ENCODE data around the gene OR10D3. TPM values are rescaled to one million over a fixed set of nuclear protein-coding genes. Genes with fewer than 3 reads are reported as not detected.
"Not testable (repeated sequence)": the region's sequence is repeated elsewhere in the genome, so short reads cannot be mapped to it uniquely, and the experiment has no call there.

Gene OR10D3
- total RNA-seq, 5 donors from 2014 or later (not counting 1 experiment from before 2014, with no cell fraction given), result not detected

- Histone ChIP-seq H3K4me3 (ENCODE audit: control insufficient read depth in 1 of 2, extremely low read depth in 1 of 2, low read length in 1 of 2) (no peak overlapping the region), H3K36me3 (ENCODE audit: control insufficient read depth in 2 of 2, extremely low read depth in 1 of 2, insufficient read depth in 1 of 2, low read length in 1 of 2) (no peaks in the 10 kb centered on the region), H3K4me1 (ENCODE audit: control insufficient read depth in 1 of 2, extremely low read depth in 1 of 2, insufficient read depth in 2 of 2, low read length in 2 of 2) (no peaks in the 10 kb centered on the region), H3K27ac (ENCODE audit: low read length) (no peak overlapping the region), H3K27me3 (replicated peaks in 1 of 2; ENCODE audit: control insufficient read depth in 2 of 2, extremely low read depth in 1 of 2, insufficient read depth in 2 of 2, low read length in 1 of 2) (peaks cover 0 to 10% of the 10 kb centered on the region in 2 experiments), H3K9me3 (no peaks in the 10 kb centered on the region)
- WGBS (ENCODE audit: insufficient coverage), result no CpG with 5 or more reads among the region's 3 CpGs
- ChIA-PET POLR2A (no interaction called here), CTCF (no interaction called here)
- Mint-ChIP-seq H3K27ac (no peak overlapping the region), H3K36me3 (no peaks in the 10 kb centered on the region), H3K27me3 (no peaks in the 10 kb centered on the region), H3K4me3 (no peak overlapping the region), H3K9me3 (peaks cover 0 to 4% (median 0%) of the 10 kb centered on the region in 3 donors), H3K4me1 (no peaks in the 10 kb centered on the region)
- ATAC-seq (replicated peaks in 1 of 4), result no peak
- DNase-seq, result no peak
Measured at GRCh38 chr11:124214027-124214426, 30.9 kb downstream of the OR10D3 start.

- ATAC-seq (replicated peaks in 1 of 4) (no peak), DNase-seq (no peak)
- no peak overlapping the region for H3K27ac ChIP-seq (ENCODE audit: low read length)
- Mint-ChIP-seq H3K27ac (no peak overlapping the region), H3K36me3 (no peaks in the 10 kb centered on the region), H3K4me1 (no peaks in the 10 kb centered on the region), H3K4me3 (no peak overlapping the region), H3K9me3 (peaks cover 0 to 4% (median 0%) of the 10 kb centered on the region in 3 donors), H3K27me3 (peaks cover 0 to 3% of the 10 kb centered on the region in 2 donors)
- CTCF ChIA-PET, result interaction anchor here in 1 of 2 donors (1.0 kb wide), 1 partner anchor 24 kb away, joined by 3 read pairs; no protein-coding TSS in a partner anchor
- no peaks in the 10 kb centered on the region for H3K36me3 ChIP-seq (ENCODE audit: control insufficient read depth in 2 of 2, extremely low read depth in 1 of 2, insufficient read depth in 1 of 2, low read length in 1 of 2)
- H3K27me3 ChIP-seq (replicated peaks in 1 of 2; ENCODE audit: control insufficient read depth in 2 of 2, extremely low read depth in 1 of 2, insufficient read depth in 2 of 2, low read length in 1 of 2), result no peaks in the 10 kb centered on the region
- no peak overlapping the region for H3K4me3 ChIP-seq (ENCODE audit: control insufficient read depth in 1 of 2, extremely low read depth in 1 of 2, low read length in 1 of 2)
- H3K4me1 ChIP-seq (ENCODE audit: control insufficient read depth in 1 of 2, extremely low read depth in 1 of 2, insufficient read depth in 2 of 2, low read length in 2 of 2), result no peaks in the 10 kb centered on the region
- no peaks in the 10 kb centered on the region for H3K9me3 ChIP-seq
- POLR2A ChIA-PET, result no interaction called here
Measured at GRCh38 chr11:124219126-124219525, 36.0 kb downstream of the OR10D3 start.

DNA sequence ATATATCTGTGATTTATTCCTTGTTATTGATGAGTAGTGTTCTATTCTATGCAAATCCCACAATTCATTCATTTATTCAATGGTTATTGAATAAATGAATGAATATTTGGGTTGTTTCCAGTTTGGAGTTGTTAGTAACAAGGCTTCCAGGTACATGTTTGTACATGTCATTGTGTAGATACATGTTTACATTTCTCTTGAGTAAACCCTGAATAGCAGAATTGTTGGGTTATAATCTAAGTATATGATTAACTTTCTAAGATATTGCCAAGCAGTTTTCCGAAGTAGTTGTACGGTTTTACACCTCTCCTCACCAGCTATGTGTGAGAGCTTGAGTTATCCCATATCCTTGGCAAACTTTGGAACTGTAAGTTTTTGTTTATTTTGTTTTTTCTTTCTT lies 39.3 kb downstream of the OR10D3 start:
- Mint-ChIP-seq H3K27me3 (peaks cover 7 to 13% of the 10 kb centered on the region in 2 donors), H3K4me1 (no peaks in the 10 kb centered on the region), H3K4me3 (no peak overlapping the region), H3K27ac (no peak overlapping the region), H3K9me3 (peaks cover 0 to 4% (median 0%) of the 10 kb centered on the region in 3 donors), H3K36me3 (no peaks in the 10 kb centered on the region)
- WGBS (ENCODE audit: insufficient coverage), result no CpG with 5 or more reads among the region's 2 CpGs
- Histone ChIP-seq H3K27ac (ENCODE audit: low read length) (no peak overlapping the region), H3K27me3 (replicated peaks in 1 of 2; ENCODE audit: control insufficient read depth in 2 of 2, extremely low read depth in 1 of 2, insufficient read depth in 2 of 2, low read length in 1 of 2) (peaks cover 0 to 2% of the 10 kb centered on the region in 2 experiments), H3K4me1 (ENCODE audit: control insufficient read depth in 1 of 2, extremely low read depth in 1 of 2, insufficient read depth in 2 of 2, low read length in 2 of 2) (no peaks in the 10 kb centered on the region), H3K9me3 (no peaks in the 10 kb centered on the region), H3K4me3 (ENCODE audit: control insufficient read depth in 1 of 2, extremely low read depth in 1 of 2, low read length in 1 of 2) (no peak overlapping the region), H3K36me3 (ENCODE audit: control insufficient read depth in 2 of 2, extremely low read depth in 1 of 2, insufficient read depth in 1 of 2, low read length in 1 of 2) (no peaks in the 10 kb centered on the region)
- CTCF ChIA-PET, result interaction anchor here in 1 of 2 donors (0.7 kb wide), 1 partner anchor 17 kb away, joined by 3 read pairs; no protein-coding TSS in a partner anchor
- ATAC-seq (replicated peaks in 1 of 4) (no peak), DNase-seq (no peak)
- POLR2A ChIA-PET, result no interaction called here

DNA sequence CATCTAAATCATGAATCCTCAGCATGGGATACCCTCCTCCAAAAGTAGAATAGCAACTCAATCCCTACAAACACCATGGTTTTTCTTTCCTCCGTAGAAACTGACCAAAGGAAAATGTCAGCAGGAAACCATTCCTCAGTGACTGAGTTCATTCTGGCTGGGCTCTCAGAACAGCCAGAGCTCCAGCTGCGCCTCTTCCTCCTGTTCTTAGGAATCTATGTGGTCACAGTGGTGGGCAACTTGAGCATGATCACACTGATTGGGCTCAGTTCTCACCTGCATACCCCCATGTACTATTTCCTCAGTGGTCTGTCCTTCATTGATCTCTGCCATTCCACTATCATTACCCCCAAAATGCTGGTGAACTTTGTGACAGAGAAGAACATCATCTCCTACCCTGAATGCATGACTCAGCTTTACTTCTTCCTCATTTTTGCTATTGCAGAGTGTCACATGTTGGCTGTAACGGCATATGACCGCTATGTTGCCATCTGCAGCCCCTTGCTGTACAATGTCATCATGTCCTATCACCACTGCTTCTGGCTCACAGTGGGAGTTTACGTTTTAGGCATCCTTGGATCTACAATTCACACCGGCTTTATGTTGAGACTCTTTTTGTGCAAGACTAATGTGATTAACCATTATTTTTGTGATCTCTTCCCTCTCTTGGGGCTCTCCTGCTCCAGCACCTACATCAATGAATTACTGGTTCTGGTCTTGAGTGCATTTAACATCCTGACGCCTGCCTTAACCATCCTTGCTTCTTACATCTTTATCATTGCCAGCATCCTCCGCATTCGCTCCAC lies 41.7 kb downstream of the OR10D3 start:
- 71% methylated on average over 7 of the region's 9 CpGs for WGBS (ENCODE audit: insufficient coverage)
- H3K27ac ChIP-seq (ENCODE audit: low read length); ATAC-seq (replicated peaks in 1 of 4); H3K9me3 ChIP-seq; CTCF ChIA-PET; H3K36me3 Mint-ChIP-seq; H3K4me1 Mint-ChIP-seq; H3K27ac Mint-ChIP-seq; H3K27me3 ChIP-seq (replicated peaks in 1 of 2; ENCODE audit: control insufficient read depth in 2 of 2, extremely low read depth in 1 of 2, insufficient read depth in 2 of 2, low read length in 1 of 2); H3K4me1 ChIP-seq (ENCODE audit: control insufficient read depth in 1 of 2, extremely low read depth in 1 of 2, insufficient read depth in 2 of 2, low read length in 2 of 2); DNase-seq; H3K4me3 Mint-ChIP-seq; H3K36me3 ChIP-seq (ENCODE audit: control insufficient read depth in 2 of 2, extremely low read depth in 1 of 2, insufficient read depth in 1 of 2, low read length in 1 of 2); H3K9me3 Mint-ChIP-seq; POLR2A ChIA-PET; H3K4me3 ChIP-seq (ENCODE audit: control insufficient read depth in 1 of 2, extremely low read depth in 1 of 2, low read length in 1 of 2): not testable (repeated sequence)
- H3K27me3 Mint-ChIP-seq, result peaks cover 7 to 13% of the 10 kb centered on the region in 2 donors

- Histone ChIP-seq H3K9me3 (no peaks in the 10 kb centered on the region), H3K27me3 (replicated peaks in 1 of 2; ENCODE audit: control insufficient read depth in 2 of 2, extremely low read depth in 1 of 2, insufficient read depth in 2 of 2, low read length in 1 of 2) (peaks cover 0 to 2% of the 10 kb centered on the region in 2 experiments), H3K36me3 (ENCODE audit: control insufficient read depth in 2 of 2, extremely low read depth in 1 of 2, insufficient read depth in 1 of 2, low read length in 1 of 2) (no peaks in the 10 kb centered on the region), H3K27ac (ENCODE audit: low read length) (no peak overlapping the region), H3K4me3 (ENCODE audit: control insufficient read depth in 1 of 2, extremely low read depth in 1 of 2, low read length in 1 of 2) (no peak overlapping the region), H3K4me1 (ENCODE audit: control insufficient read depth in 1 of 2, extremely low read depth in 1 of 2, insufficient read depth in 2 of 2, low read length in 2 of 2) (no peaks in the 10 kb centered on the region)
- ChIA-PET POLR2A (no interaction called here), CTCF (no interaction called here)
- Mint-ChIP-seq H3K36me3 (no peaks in the 10 kb centered on the region), H3K27ac (no peak overlapping the region), H3K4me1 (no peaks in the 10 kb centered on the region), H3K9me3 (no peaks in the 10 kb centered on the region), H3K27me3 (peaks cover 7 to 13% of the 10 kb centered on the region in 2 donors), H3K4me3 (no peak overlapping the region)
- ATAC-seq (replicated peaks in 1 of 4) (no peak), DNase-seq (no peak)
- no CpG with 5 or more reads among the region's 1 CpG for WGBS (ENCODE audit: insufficient coverage)
Measured at GRCh38 chr11:124225471-124225870, 42.3 kb downstream of the OR10D3 start.

DNA sequence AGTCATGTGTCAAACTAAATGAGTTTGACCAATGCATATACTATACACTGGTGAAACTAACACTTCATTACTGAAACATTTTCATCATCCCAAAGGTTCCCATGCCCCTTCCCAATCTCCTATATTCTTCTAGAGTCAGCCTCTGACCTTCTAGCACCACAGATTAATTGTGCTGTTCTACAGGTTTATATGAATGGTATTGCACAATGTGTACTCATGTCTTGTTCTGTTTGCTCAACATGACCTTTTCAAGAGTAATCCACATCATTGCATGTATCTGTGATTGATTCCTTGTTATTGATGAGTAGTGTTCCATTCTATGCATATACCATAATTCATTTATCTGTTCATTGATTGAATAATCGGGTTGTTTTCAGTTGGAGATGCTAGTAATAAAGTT lies 50.2 kb downstream of the OR10D3 start:
- Histone ChIP-seq H3K36me3 (ENCODE audit: control insufficient read depth in 2 of 2, extremely low read depth in 1 of 2, insufficient read depth in 1 of 2, low read length in 1 of 2) (no peaks in the 10 kb centered on the region), H3K9me3 (no peaks in the 10 kb centered on the region), H3K4me1 (ENCODE audit: control insufficient read depth in 1 of 2, extremely low read depth in 1 of 2, insufficient read depth in 2 of 2, low read length in 2 of 2) (no peaks in the 10 kb centered on the region), H3K27ac (ENCODE audit: low read length) (no peak overlapping the region), H3K4me3 (ENCODE audit: control insufficient read depth in 1 of 2, extremely low read depth in 1 of 2, low read length in 1 of 2) (no peak overlapping the region), H3K27me3 (replicated peaks in 1 of 2; ENCODE audit: control insufficient read depth in 2 of 2, extremely low read depth in 1 of 2, insufficient read depth in 2 of 2, low read length in 1 of 2) (no peaks in the 10 kb centered on the region)
- no peaks in the 10 kb centered on the region for H3K36me3 Mint-ChIP-seq
- H3K4me3 Mint-ChIP-seq, result no peak overlapping the region
- WGBS (ENCODE audit: insufficient coverage), result no CpG with 5 or more reads among the region's 1 CpG
- H3K9me3 Mint-ChIP-seq, result no peaks in the 10 kb centered on the region
- no peaks in the 10 kb centered on the region for H3K4me1 Mint-ChIP-seq
- no peaks in the 10 kb centered on the region for H3K27me3 Mint-ChIP-seq
- ChIA-PET CTCF (no interaction called here), POLR2A (no interaction called here)
- ATAC-seq (replicated peaks in 1 of 4), result no peak
- DNase-seq, result no peak
- no peak overlapping the region for H3K27ac Mint-ChIP-seq
